ENCODE data around the gene NOP14. TPM values are rescaled to one million over a fixed set of nuclear protein-coding genes. Genes with fewer than 3 reads are reported as not detected.

The NOP14 gene
- total RNA-seq, 1 donor from 2014 or later: 17.2 TPM

GRCh38 chr4:2935762-2936743 is 27.2 kb downstream of the NOP14 start:
- no peak for DNase-seq
- Mint-ChIP-seq H3K27me3 (ENCODE audit: unreplicated experiment) (peaks cover 6% of the 10 kb centered on the region), H3K4me3 (ENCODE audit: unreplicated experiment) (peak overlapping the region; percentile 84), H3K4me1 (ENCODE audit: low read depth, unreplicated experiment) (peaks cover 9% of the 10 kb centered on the region), H3K9me3 (ENCODE audit: unreplicated experiment) (peaks cover 9% of the 10 kb centered on the region), H3K27ac (ENCODE audit: unreplicated experiment) (peak overlapping the region; percentile 33), H3K36me3 (ENCODE audit: unreplicated experiment) (no peaks in the 10 kb centered on the region)
- no peak for TF ChIP-seq CTCF (IDR thresholded peaks at IDR 0.05; ENCODE audit: partially characterized antibody, unreplicated experiment)

GRCh38 chr4:2934813-2935761 is 28.1 kb downstream of the NOP14 start:
- peak overlapping the region; percentile 33 for H3K27ac Mint-ChIP-seq (ENCODE audit: unreplicated experiment)

GRCh38 chr4:2934077-2934812 is 29.0 kb downstream of the NOP14 start:
- no peak overlapping the region for H3K27ac Mint-ChIP-seq (ENCODE audit: unreplicated experiment)
- DNase-seq: no peak
- no peak for TF ChIP-seq CTCF (IDR thresholded peaks at IDR 0.05; ENCODE audit: partially characterized antibody, unreplicated experiment)
- peaks cover 4% of the 10 kb centered on the region for H3K27me3 Mint-ChIP-seq (ENCODE audit: unreplicated experiment)
- H3K36me3 Mint-ChIP-seq (ENCODE audit: unreplicated experiment): no peaks in the 10 kb centered on the region
- H3K9me3 Mint-ChIP-seq (ENCODE audit: unreplicated experiment): peaks cover 11% of the 10 kb centered on the region
- H3K4me3 Mint-ChIP-seq (ENCODE audit: unreplicated experiment): peak overlapping the region; percentile 61
- peaks cover 9% of the 10 kb centered on the region for H3K4me1 Mint-ChIP-seq (ENCODE audit: low read depth, unreplicated experiment)

More at GRCh38 chr4:2934813-2935761, 28.1 kb downstream of the NOP14 start:
- peak overlapping the region; percentile 84 for H3K4me3 Mint-ChIP-seq (ENCODE audit: unreplicated experiment)
- no peaks in the 10 kb centered on the region for H3K36me3 Mint-ChIP-seq (ENCODE audit: unreplicated experiment)
- H3K27me3 Mint-ChIP-seq (ENCODE audit: unreplicated experiment): peaks cover 4% of the 10 kb centered on the region
- TF ChIP-seq CTCF (IDR thresholded peaks at IDR 0.05; ENCODE audit: partially characterized antibody, unreplicated experiment): no peak
- H3K4me1 Mint-ChIP-seq (ENCODE audit: low read depth, unreplicated experiment): peaks cover 9% of the 10 kb centered on the region
- peak; percentile 98 for DNase-seq
- H3K9me3 Mint-ChIP-seq (ENCODE audit: unreplicated experiment): peaks cover 11% of the 10 kb centered on the region

GRCh38 chr4:2933566-2934076 is 29.6 kb downstream of the NOP14 start:
- Mint-ChIP-seq H3K4me3 (ENCODE audit: unreplicated experiment) (peak overlapping the region; percentile 89), H3K27ac (ENCODE audit: unreplicated experiment) (no peak overlapping the region), H3K4me1 (ENCODE audit: low read depth, unreplicated experiment) (peaks cover 14% of the 10 kb centered on the region), H3K36me3 (ENCODE audit: unreplicated experiment) (no peaks in the 10 kb centered on the region), H3K27me3 (ENCODE audit: unreplicated experiment) (peaks cover 6% of the 10 kb centered on the region), H3K9me3 (ENCODE audit: unreplicated experiment) (peaks cover 17% of the 10 kb centered on the region)
- DNase-seq: no peak
- TF ChIP-seq CTCF (IDR thresholded peaks at IDR 0.05; ENCODE audit: partially characterized antibody, unreplicated experiment): no peak
